GM21619 (cell line): ENCODE results near the gene NUDT22.

Experiments
- ATAC-seq: cut with Tn5 transposase; IDR thresholded peaks from one replicate; pipeline ENCODE4 v1.9.1; 2021; ENCODE audit not compliant: unreplicated experiment

Gene NUDT22

GRCh38 chr11:64241241-64241490, 15.1 kb downstream of the NUDT22 start:
- no peak for ATAC-seq

- peak; percentile 43 for ATAC-seq
Observed at GRCh38 chr11:64241491-64242374, 15.7 kb downstream of the NUDT22 start.

- no peak for ATAC-seq
Observed at GRCh38 chr11:64243236-64243854, 17.3 kb downstream of the NUDT22 start.

GRCh38 chr11:64244107-64244506, 18.0 kb downstream of the NUDT22 start:
- ATAC-seq, result no peak

GRCh38 chr11:64244966-64245365, 18.9 kb downstream of the NUDT22 start:
- no peak for ATAC-seq

GRCh38 chr11:64245401-64245796, 19.3 kb downstream of the NUDT22 start:
- ATAC-seq, result no peak

- ATAC-seq, result no peak
Observed at GRCh38 chr11:64245797-64246620, 19.9 kb downstream of the NUDT22 start.

GRCh38 chr11:64246621-64246870, 20.5 kb downstream of the NUDT22 start:
- peak; percentile 5 for ATAC-seq

GRCh38 chr11:64246871-64247728, 21.0 kb downstream of the NUDT22 start, which contains the start of gene PPP1R14B:
Gene PPP1R14B, minus strand, starts transcription at chr11:64246943. Its CDS starts 270 bp downstream, at chr11:64246673.
- ATAC-seq, result peak; percentile 30

- ATAC-seq, result no peak
Observed at GRCh38 chr11:64247729-64248531, 21.9 kb downstream of the NUDT22 start.

- ATAC-seq, result no peak
Observed at GRCh38 chr11:64248578-64248977, 22.5 kb downstream of the NUDT22 start.

GRCh38 chr11:64249038-64249437, 23.0 kb downstream of the NUDT22 start:
- ATAC-seq, result no peak

- ATAC-seq, result no peak
Observed at GRCh38 chr11:64249563-64250414, 23.7 kb downstream of the NUDT22 start.

GRCh38 chr11:64250415-64251015, 24.4 kb downstream of the NUDT22 start:
- no peak for ATAC-seq

- peak; percentile 32 for ATAC-seq
Observed at GRCh38 chr11:64251016-64251752, 25.1 kb downstream of the NUDT22 start, which contains the start of gene PLCB3. Gene PLCB3, plus strand, starts transcription at chr11:64251530. Its CDS starts 120 bp downstream, at chr11:64251650.

GRCh38 chr11:64251753-64252002, 25.6 kb downstream of the NUDT22 start:
- no peak for ATAC-seq

GRCh38 chr11:64252003-64252872, 26.2 kb downstream of the NUDT22 start:
- ATAC-seq, result no peak
